ENCODE results near the gene GNAO1.

The GNAO1 gene

GRCh38 chr16:56198006-56198754 is 6.9 kb downstream of the GNAO1 start:
- no peak for DNase-seq

- no peak for DNase-seq
Observed at GRCh38 chr16:56198755-56199114, 7.4 kb downstream of the GNAO1 start.

DNA sequence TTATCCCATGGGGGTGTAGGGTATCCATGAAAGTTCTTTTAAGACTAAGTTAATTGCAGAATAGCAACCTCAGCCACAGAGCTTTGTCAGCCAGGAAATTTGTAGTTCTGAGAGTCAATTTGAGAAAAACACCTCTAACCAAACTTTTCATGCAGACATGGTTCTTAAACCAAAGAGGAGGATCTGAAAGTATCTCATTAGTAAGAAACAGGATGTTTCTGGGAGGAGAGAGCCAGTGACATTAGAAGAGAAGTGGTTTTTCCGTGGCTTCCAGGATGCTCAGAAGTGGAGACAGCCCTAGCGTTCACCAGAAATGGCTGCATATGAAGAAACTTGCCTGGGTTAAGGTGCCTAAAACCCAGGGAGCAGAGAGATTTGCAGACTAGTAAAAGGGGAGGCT is 7.9 kb downstream of the GNAO1 start:
- DNase-seq: no peak

- DNase-seq: no peak
Observed at GRCh38 chr16:56201030-56201429, 9.7 kb downstream of the GNAO1 start.

- DNase-seq: peak; percentile 24
Observed at GRCh38 chr16:56202036-56202435, 10.7 kb downstream of the GNAO1 start.

- DNase-seq: peak; percentile 11
Observed at GRCh38 chr16:56203052-56203451, 11.8 kb downstream of the GNAO1 start.

DNA sequence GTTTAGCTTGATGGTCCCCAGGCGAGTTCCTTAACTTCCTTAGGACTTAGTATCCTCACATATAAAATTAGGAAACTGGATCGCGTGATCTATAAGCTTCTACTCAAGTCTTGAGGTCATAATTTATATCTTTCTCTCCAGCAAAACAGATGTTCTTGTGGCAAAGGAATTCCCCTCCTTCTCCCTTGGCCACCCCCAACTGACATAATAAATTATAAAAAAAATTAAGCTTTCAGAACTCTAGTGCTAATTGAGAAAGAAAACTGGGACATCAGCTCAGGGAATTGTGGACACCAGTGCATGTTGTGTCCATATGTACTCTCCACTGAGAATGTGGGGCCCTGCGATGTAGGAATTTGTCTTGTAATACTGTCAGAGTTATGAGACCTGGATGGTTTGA is 13.5 kb downstream of the GNAO1 start:
- peak; percentile 55 for DNase-seq

DNA sequence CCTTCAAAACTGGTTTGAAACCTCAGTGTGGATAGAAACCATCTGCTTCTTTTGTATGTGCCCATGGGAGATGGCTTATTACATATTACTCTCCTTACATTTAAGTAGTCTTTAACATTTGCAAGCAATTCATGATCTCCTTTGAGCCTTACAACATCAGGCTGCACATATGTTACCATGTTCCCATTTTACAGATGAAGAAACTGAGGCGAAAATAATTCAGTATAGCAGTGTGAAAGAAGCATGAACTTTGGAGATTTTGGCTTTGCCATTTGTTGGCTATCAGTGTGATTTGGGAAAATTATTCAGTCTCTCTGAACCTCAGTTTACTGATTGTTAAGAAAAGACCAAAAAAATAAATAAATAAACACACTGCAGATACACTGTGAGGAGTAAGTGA is 15.7 kb downstream of the GNAO1 start:
- DNase-seq: no peak

DNA sequence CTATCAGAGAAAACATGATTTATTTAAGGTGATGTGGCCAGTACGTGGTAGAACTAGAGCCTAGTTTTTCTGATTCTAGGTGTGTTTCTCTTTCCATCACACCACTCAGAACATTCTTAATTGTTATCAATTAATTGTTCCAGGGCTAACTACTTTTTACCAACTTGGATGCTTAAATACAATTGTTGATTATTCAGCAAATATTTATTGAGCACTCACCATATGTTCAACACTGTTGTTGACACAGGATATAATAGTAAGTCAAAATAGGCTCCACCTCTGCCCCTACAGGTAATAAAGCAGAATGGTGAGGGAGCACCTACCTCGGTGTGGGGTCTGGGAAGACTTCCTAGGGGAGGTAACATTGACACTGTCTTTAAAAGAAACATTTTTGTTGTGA is 16.1 kb downstream of the GNAO1 start:
- no peak for DNase-seq

- peak; percentile 31 for DNase-seq
Observed at GRCh38 chr16:56211435-56211981, 20.2 kb downstream of the GNAO1 start.

GRCh38 chr16:56212144-56212543 is 20.9 kb downstream of the GNAO1 start:
- no peak for DNase-seq

DNA sequence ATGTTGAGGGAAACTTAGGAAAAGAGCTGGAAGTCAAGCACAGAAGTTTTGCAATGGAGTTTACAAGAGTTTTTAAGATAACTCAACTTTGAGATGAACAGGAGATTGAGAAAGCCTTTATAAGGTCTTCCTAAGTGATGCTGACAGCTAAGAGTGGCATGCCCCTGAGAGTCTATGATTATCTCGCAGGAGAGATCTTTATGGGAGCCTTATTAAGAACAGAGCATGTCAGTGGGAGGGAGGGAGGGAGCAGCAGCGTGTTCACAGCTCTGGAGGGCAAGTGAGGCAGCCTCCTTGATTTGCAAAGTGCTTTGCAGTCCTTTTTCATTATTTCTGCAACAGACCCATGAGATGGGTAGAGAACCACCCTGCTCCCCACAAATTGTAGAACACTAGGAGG is 30.7 kb downstream of the GNAO1 start:
- DNase-seq: no peak

DNA sequence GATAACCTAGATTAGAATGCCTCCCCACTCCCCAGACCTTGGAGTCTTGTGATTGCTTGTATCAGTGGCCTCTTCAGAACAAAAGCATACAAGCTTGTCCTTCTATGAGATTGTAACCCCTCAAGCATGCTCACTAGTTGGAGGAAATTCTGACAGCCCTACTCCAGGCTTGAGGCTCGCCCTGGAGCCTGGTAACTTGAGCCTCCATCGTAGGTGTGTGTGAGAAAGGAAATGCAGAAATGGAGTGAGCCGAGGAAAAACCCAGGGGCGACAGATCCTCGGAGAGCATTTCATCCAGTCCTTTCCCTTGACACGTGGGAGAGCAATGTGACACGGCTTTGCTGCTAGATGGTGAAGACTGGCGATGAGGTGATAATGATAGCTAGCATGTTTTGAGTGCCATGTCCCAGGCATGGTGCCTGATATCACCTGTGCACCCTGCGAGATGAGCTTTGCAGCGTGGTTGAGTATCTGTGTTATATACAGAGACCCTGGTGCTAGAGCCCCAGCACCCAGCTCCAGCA is 31.2 kb downstream of the GNAO1 start:
- no peak for DNase-seq

- DNase-seq: no peak
Observed at GRCh38 chr16:56225017-56225742, 33.9 kb downstream of the GNAO1 start.

DNA sequence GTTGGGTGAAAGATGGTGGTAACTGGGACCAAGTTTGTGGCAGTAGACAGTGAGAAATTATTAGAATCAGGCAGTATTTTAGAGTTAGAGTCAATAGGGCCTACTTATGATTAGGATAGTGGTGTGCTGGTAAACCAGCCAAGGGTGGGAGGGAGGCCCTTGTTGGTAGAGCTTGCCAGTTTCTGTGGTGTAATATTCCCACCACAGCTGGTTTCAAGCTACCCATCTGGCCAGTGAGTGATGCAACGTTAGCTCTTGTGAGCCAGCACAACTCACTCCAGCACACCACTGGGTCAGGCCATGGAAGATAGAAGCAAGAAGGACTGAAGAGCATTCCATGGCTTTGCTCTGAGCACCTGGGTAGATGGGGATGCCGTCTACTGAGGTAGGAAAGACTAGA is 34.9 kb downstream of the GNAO1 start:
- no peak for DNase-seq

DNA sequence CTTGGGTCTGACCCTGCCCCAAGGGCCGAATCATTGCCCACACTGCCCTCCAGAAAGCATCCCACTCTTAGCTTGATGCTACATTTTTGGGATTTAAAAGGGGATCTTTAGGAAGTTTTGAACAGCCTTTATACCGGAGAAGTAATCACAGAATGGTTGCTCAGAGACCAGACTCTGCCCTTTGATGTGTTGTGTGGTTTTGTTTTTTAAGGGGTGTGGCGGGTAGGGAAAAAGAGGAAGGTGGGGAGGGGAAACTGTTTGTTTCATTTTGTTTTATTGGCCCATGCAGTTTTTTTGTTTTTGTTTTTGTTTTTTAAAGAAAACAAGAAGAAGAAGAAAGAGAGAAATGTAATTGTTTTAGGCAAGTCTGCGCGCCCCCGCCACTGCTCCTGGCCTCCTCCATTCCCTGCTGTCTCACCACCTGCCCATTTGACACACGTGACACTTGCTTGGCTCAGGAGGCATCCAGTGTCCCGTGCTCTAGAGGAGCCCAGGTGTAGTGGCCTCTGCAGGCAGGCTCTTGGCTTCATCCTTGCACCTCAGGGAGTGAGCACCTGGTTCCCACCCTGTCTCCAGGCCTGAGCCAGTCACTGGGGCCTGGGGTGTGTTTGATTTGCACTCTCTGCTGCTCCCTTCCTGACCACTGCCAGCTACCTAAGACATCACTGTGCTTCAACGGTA is 35.7 kb downstream of the GNAO1 start:
- no peak for DNase-seq

- no peak for DNase-seq
Observed at GRCh38 chr16:56227936-56228335, 36.6 kb downstream of the GNAO1 start.

DNA sequence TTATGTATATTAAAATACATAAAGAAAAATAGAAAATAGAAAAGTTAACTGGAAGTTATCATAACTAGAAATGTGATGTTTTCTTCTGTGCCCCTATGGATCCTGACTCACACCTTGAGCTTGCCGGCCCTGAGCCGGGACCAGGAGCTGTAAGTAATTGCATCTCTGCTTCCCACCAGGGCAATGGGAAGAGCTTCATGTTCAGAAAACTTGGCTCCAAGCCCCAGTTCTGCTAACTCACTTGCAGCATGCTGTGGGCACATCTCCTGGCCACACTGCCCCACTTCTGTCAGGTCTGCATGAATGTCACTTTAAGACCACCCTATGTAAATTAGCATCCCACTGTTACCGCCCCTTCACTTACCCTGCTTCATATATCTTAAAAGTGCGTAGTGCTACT is 37.2 kb downstream of the GNAO1 start:
- DNase-seq: no peak

DNA sequence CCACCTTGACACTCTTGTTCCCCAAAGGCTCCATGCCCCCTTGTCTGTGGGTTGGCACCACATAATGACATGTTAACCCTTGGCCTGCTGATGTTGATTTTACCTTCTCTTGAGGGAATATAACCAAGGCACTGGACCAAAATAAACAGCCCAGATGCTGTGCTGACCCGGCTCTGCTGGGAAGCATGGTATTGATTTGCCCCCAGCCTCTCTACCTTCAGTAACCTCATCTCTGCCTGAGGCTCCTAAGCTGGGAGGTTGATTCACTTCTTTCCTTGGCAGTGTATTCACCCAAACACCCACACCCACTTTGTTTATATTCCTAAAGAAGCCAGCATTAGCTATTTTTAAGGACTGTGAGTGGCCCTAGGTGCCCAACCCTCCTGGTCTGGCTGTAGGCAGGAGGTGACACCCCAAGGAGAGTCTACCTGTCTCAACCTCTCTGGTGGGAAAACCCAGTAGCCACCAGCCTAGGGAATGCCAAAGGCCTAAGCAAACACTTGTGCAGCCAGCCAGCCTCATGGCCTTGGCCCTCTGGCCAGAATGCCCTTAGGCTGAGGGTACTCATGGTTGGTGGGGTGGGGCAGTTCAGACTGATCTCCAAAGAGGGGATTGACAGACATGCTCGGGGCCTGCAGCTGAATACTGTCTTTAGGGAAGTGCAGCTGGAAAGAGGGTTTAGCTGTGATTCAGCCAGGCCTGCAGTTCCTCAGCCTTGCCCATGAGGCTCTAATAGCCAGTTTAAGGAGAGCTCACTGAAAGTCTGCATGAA is 42.7 kb downstream of the GNAO1 start:
- no peak for DNase-seq

DNA sequence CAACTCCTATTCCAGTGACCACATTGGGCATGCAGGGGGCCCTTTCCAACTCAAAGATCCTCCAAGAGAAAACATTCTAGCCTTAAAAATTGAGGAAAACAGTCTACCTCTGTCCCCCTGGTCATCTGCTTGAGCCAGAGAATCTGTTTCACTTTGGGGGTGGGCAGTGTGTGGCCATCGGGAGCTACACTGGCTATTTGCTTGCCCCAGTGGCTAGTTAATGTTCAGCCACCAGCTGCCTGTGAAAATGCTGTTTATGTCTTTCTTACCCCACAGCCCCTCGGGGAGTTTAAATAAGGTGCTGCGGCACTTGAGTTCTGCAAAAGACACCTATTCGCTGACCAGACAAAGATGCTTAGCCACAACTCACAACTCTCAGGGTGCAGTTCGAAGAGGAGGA is 43.4 kb downstream of the GNAO1 start:
- DNase-seq: no peak

- no peak for DNase-seq
Observed at GRCh38 chr16:56237451-56237930, 46.2 kb downstream of the GNAO1 start.

GRCh38 chr16:56238188-56238587 is 46.9 kb downstream of the GNAO1 start:
- no peak for DNase-seq

- DNase-seq: no peak
Observed at GRCh38 chr16:56241596-56241995, 50.3 kb downstream of the GNAO1 start.

All from fibroblast of skin of right quadriceps (primary cell).